Esophagus squamous epithelium (tissue), 4 donors: ENCODE data around the gene DLG5.

Experiments used
- POLR2A ChIP-seq, 4 donors: fragments of 450-650 bp; IDR thresholded peaks; one replicate each; pipeline ENCODE4 v1.6.1; 2017; ENCODE audit warnings: antibody characterized with exemption in 4 of 4, mild to moderate bottlenecking in 4 of 4, moderate library complexity in 3 of 4
- TF ChIP-seq, protein P1 (sequence below), 6 experiments: fragments of 450-650 bp in 4 of 6; fragments of 200-600 bp in 2 of 6; sonication (generic) in 2 of 6; IDR thresholded peaks; one replicate each; pipeline ENCODE4 v1.5.1; 2016 to 2019; ENCODE audit warnings: antibody characterized with exemption in 6 of 6, mild to moderate bottlenecking in 4 of 6, moderate library complexity in 4 of 6

DNA sequence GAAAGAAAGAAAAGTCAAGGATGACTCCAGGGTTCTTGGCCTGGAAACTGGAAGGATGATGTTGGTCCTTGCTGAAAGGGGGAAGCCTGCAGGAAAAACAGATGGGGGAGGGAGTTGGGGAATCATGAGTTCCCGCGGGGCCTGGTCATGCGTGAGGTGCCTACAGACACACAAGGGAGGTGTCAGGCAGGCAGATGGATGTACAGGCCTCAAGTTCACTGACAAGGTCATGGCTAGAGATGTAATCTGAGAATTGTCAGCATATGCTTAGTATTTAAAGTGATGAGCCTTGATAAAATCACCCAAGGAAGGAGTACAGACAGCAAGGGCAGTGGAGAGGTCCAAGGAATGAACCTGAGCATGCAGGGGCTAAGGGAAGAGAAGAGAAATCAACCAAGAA lies 46.8 kb downstream of the DLG5 start:
- TF ChIP-seq, protein P1, sequence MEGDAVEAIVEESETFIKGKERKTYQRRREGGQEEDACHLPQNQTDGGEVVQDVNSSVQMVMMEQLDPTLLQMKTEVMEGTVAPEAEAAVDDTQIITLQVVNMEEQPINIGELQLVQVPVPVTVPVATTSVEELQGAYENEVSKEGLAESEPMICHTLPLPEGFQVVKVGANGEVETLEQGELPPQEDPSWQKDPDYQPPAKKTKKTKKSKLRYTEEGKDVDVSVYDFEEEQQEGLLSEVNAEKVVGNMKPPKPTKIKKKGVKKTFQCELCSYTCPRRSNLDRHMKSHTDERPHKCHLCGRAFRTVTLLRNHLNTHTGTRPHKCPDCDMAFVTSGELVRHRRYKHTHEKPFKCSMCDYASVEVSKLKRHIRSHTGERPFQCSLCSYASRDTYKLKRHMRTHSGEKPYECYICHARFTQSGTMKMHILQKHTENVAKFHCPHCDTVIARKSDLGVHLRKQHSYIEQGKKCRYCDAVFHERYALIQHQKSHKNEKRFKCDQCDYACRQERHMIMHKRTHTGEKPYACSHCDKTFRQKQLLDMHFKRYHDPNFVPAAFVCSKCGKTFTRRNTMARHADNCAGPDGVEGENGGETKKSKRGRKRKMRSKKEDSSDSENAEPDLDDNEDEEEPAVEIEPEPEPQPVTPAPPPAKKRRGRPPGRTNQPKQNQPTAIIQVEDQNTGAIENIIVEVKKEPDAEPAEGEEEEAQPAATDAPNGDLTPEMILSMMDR (IDR thresholded peaks at IDR 0.05): no peak
- no peak for TF ChIP-seq POLR2A (IDR thresholded peaks at IDR 0.05)
